NCI-H1436 (cell line): ENCODE results near the gene CAMK2D.
A peak's percentile ranks its signal among the peaks of the same experiment; 100 is the strongest.

ENCODE experiments used
- DNase-seq: peaks from one replicate; lab custom pipeline; 2025; lab: John Stamatoyannopoulos, UW

Gene CAMK2D

DNA sequence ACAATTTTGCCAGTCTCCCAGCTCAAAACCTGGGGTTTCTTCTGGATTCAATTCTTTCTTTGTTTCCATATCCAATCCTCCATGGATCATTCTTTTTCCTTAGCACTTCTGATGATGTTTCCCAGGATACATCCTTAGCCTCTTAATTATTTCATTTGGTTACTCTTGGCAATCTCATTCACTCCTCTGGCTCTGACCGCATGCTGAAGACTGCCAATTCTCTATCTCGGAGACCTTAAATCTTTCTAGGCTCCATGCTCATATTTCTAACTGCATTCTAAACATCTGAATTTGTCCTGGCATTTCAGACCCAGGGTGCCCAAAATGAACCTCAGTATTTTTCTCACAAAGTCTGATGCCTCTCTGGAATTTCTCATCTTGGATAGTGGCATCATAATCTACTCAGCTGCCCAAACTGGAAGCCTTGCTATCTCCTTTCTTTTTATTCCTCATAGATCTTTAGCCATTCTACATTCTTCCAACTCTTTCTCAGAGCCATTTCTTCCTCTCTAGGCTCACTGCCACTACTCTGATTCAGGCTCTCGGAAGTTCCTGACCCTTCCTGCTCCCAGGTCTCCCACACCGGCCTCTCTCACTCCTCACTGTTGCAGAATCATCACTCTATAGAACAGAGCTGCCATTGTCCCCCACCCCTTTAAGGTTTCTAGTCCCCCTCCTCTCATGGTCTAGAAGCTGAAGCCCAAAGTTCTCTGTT, 290.2 kb downstream of the CAMK2D start:
- DNase-seq = no peak

DNA sequence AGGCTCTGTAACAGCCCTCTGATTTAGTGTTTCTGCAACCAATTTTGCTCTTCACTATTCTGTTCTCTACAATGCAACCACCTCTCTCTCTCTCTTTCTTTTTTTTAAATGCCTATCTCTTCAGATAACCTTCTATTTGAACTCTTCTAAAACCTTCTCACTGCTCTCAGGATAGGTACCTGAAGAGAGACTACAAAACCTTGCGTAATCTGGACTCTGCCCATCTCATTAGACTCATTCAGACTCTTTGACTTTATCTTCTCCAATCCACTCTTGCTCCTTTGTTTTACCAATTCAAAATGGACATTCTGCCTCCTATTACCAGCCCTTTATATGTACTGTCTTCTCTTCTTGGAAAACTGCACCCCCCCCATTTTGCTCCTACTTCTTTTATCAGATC, 291.6 kb downstream of the CAMK2D start:
- no peak for DNase-seq

DNA sequence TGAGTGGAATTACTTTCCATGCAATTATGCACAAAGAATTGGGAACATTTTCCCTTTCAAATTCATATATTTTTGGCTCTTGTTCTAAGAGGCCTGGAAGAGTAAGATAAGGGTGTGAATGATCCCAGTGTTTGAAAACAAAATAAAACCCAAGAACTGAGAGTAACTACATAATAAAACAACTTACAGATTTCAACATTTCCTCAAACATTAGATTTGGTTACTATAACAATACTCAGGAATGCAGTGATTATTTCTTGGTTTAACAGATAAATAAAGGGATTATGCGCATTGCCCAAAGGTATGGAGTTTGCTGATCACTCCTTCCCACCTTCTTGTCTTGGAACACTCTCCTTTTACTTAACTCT, 292.5 kb downstream of the CAMK2D start:
- DNase-seq = no peak

DNA sequence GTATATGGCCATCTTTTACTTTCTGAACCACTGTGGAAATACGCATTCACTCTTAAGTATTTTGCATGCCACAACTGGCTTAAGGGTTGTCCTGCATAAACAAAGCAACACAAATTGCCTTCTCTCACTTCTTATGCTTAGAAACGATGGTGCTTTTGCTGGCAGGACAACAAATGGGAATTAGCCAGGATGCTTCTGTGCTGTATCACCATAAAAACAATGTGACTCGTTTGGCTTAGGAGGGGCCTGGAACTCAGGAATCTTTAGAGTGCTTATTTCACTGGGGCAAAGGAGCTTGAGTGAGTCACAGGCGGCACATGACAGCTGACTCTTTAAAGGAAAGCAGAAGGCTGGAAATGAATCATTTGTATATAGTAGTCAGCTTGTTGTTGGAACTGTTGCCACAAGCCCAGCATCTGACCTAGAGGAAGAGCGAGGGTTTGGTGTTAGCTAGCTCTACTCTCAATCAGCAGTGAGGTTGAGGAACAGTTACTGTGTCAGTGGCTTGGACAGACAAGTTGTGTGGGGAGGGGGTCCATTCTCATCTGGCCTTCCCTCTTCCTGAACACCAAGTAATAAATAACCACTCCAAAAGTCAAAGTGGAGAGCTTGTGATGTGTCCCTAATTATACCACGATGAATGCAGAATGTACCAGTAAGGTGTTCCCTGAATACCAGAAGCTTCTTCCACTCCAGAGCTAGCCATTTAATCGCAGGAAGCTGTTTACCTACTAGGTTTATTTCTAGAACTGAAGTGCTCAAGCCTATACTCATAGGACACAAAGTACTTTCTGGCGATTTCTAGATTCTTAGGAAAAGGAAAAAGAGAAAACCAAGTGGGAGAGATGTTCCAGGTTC, 293.1 kb downstream of the CAMK2D start:
- no peak for DNase-seq

DNA sequence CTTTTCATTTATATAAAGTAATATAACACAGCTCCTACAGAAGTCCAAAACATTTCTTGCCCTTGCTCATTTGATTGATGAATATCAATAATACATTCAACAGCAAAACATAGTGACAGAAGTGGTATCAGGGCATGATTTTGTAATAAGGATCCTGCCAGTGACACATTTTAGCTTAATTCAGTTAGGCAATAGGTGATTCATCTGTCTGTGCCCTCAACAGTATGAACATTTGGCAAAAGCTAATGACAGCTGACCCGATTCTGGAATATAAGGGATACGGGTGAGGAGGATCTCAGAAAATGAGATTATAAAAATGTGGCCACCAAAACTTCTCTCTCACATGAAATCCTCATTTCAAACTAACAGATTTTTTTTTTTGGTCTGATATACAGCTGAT, 294.0 kb downstream of the CAMK2D start:
- DNase-seq = no peak

DNA sequence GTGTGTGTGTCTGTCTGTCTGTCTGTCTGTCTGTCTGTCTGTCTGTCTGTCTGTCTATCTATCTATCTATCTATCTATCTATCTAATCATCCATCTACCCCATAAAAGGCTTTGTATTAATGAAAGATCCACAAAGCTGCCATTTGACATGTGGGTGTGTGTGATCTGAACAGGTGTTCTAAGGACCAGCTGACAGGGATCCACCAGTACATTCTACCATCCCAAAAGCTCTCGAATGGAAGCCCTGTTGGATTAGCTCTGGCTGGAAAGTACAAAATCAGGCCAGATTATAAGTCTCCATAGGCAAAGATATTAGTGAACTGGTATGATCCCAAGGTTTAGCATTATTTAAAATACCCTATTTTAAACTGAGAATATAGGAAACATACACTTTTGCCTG, 299.3 kb downstream of the CAMK2D start:
- DNase-seq = no peak

DNA sequence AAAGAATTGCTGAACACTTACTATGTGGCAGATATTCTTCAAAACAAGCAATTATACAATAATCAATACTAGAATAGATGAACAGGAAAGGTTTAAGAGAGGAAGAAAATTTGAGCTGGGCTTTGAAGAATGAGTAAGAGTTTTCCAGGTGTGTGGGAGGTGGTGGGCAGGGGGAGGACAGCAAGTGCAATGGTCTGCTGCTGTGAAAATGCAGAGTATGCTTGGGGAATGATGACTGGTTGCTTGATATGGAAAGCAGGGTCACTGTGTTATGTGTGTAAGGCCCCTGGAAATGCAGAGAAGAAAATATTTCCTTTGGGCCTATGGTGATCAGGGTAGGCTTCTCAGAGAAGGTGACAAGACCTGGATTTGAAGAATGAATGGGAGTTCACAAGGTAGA, 300.3 kb downstream of the CAMK2D start:
- no peak for DNase-seq

DNA sequence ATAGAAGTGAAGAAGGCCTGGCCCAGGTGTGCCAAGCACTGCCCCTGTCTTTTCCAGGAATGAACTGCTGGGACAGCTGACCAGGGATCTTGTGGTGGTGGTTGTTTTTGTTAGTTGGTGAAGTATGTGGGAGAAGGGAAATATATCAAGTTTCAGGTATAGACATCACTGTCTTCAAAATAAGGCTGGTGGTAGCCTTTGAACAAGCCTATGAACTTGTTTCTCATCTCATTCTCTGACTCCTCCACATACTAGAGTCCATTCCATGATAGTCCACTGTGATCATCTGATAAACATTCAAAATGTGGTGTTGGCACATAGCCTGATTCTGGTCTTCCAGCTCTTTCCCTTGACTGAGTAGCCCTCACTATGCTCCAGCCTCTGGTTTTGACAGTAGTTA, 303.7 kb downstream of the CAMK2D start:
- DNase-seq = no peak

DNA sequence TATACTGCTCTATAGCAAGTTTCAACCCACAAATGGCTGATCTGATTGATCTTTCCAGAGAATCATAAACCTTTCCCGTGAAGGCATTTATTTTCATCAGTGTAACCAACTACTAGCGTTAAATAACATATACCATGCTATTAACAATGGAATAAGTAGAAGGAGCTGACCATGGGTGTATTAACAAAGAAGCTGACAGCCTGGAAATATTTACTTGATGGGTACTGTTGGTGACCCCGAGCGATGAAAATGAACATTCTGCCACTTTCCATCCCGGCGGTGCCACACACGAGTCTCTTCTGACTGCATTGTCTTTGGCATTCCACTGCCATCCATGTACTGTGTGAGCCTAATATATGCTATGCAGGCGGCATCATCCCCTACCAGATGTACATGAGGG, 304.4 kb downstream of the CAMK2D start:
- DNase-seq = no peak

DNA sequence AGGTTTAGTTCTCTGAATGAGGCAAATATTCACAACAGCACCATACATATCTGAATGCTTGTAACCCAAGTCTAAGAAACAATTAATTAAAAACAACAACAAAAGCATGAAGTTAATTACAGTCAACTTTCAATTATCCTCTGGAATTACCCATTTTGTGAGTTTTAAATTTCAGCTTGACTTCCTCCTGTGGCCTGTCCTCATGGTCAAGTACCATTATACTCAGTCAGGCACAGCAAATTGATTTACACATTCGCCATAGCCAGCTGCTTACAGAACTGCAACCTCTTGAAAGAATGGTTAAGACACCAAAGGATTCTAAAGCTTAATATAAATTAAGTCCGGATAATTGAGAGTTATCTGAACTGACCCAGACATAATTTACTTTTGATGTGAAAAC, 306.5 kb downstream of the CAMK2D start:
- peak; percentile 29 for DNase-seq

DNA sequence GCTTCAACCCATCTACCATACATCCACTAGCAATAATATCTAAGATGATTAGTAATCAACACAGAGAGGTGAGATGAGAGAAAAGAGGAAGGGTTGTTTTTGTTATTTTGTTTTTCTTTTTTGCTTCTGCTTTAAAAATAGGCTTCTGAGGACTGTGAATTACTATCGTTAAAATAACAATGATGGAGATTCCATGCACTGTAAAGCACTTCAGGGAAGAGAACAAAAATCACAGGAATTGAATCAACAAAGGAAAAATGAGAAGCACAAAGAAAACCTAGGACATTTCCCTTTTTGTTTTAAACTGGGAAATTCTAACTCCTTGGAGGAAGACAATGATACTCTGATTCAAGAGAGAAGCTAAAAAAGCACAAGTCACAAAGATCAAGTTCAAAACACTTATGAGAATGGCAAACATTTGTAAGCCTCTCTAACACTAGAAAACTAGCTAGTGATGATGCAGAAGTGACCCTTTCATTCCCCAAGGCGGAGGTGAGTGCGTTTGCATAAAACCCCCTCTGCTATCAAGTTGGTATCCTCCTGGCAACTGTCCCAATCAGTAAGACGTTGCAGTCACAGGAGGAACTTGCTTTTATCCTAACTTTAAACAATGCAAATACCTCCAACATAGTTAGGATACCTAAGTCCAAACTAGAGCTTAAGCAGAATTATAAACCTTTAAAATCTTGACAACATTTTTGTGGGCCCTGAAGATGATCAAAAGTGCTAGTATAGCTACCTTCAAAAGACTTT, 308.5 kb downstream of the CAMK2D start:
- peak; percentile 66 for DNase-seq

DNA sequence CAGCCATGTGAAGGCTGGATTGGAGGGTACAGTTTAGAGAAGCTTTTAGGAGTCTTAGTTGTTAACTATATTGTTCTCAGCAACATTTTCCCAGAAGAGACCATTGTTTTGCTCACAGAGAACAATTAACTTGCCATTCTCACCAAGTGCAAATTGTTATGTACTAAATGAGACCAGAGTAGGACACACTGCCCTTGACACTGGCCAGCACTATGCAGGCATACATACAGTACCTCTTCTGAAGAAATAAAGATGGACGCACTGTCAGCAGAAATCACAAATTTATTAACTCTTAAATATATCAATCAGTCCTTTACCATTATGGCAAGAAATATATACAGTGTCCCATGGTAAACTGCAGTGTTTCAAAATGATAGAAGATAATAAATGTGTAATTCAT, 309.4 kb downstream of the CAMK2D start:
- no peak for DNase-seq

DNA sequence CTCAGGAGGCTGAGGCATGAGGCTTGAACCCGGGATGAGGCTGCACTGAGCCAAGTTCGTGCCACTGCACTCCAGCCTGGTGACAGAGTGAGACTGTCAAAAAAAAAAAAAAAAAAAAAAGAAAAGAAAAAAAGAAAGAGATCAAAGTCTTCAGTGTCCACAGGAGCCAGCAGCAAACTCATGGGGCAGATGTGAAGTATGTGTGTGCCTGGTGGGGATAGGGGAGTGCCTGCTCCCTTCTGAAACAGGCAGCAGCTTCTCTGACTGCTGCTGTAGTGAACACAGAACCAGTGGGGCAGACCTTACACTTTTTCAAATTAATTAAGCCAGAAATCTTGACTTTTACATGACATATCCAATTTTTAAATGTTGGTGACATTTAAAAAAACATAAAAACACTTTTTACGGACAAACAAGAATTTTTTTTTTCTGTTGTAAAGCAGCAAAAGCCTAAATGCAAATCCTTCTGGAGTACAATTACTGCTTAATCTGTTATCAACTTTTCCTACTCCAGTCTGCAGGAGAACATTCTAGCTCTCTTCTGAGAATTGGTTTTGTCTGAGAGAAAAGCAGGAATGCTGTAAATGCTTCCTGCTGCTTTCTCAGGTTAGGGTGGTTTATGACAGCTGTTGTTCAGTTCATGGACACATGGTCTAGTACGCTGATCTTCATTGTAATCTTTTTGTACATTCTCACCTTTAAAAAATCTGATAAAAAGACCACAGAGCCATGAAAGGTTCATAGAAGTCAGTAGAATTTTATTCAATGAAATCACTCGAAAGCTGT, 311.1 kb downstream of the CAMK2D start:
- no peak for DNase-seq

DNA sequence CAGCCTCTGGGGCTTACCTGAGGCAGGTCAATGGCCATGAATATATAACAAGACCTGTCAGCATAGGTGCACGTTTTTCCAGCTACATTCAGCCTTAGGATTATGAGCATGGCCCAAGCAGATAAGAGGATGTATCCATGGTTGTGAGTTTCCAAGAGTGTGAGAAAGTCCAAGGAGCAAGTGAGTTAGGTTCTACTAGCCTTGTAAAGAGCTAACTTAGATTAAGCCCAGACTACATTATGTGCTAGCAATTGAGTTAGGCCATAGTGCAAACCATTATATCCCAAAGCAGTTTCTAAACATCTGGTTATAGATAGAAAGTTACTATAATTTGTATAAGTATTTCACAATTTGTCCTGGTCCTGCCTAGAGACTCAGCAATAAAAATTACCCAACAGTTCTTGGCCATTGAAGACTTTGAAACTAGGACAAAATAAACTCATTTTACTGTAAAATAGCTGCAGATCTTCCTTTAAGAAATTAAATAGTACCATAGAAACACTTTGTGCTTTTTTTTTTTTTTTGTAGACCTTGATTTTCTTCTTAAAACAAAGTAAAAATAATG, 312.0 kb downstream of the CAMK2D start:
- no peak for DNase-seq

DNA sequence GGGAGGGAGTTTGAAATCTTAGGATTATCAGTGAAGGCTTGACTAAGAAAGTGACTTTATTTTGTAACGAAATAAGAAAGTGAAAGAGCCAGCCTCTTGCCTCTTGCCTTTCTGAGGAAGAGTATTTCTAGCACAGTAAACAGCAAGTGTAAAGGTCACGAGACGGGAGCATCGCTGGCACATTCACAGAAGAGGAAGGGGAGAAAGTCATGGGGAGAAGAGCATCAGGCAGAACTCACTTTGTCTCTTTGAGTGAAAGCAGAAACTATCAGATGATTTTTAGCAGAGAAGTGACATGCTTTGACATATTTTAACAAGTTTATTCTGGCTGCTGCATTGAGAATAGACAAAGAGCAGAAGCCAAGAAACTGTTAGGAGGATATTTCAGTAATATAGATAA, 313.8 kb downstream of the CAMK2D start:
- DNase-seq = no peak

DNA sequence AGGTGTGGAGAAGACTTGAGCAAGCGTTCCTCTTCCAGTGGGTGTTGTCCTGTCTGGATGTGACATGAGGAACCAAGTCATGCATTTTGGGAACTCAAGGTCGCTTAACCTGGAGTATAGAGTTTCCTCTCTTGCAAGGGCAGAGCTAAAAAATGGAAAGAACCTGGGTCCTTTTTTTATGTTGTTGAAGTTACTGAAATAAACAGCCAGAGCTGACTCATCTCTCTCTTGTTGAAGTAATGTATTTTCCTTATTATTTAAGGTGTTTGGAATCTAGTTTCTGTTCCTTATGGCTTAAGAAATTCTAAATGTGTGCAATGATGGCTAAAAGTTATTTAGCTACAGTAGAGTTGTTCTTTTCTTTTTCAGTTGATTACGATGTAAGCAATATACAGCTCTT, 314.5 kb downstream of the CAMK2D start:
- no peak for DNase-seq

DNA sequence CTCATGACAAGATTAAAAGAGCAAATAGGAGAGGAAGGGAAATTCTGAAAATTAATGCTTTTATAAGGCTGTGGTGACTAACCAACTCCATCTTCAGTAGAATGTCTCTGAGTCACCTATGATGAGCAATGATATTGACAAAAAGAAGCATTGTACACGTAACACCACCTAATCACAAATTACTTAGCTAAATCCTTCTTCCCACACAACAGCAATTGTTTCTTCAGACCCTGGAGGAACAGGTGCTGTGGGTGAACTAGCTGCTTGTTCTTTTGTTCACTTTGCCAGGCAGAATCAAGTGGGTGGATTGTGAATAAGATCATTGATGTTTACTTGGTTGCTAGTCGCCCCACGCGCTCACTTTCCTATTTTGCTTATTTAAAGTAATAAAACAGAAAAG, 315.5 kb downstream of the CAMK2D start:
- peak; percentile 59 for DNase-seq

DNA sequence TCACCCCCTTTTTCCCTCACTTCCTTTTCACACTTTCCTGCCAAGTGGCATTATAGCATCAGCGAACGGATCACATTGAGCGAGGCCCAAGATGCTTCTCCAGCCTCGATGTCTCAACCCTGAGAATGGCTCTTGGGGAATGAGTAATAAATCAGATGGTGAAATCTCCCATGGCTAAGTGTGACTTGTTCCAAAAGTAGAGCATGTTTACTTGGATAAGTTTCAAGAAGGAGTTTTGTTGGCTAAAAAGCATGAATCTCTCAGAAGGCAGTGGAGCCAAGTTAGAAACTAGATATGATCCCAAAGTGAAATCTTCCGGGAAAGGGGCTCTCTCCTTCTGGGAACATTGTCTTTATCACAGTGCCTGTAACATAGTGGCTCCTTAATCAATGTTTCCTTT, 316.3 kb downstream of the CAMK2D start:
- DNase-seq = no peak

DNA sequence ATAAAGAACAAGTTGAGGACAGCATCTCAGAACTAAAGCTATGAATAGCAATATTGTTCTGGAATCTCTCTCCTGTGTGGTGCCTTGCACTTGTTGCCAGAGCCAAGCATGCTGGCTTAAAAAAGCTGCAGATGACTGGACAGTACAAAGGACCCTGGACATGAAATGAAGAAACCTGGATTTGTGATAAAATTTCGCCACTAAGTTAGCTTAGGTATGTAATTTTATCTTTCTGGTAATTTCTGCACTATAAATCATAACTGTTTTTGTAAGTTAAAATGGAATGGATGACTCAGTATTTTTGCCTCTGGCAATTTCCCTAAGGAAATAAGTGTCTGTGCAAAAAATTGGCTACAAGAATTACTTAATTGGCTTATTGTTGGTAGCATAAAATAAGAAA, 317.2 kb downstream of the CAMK2D start:
- DNase-seq = no peak

DNA sequence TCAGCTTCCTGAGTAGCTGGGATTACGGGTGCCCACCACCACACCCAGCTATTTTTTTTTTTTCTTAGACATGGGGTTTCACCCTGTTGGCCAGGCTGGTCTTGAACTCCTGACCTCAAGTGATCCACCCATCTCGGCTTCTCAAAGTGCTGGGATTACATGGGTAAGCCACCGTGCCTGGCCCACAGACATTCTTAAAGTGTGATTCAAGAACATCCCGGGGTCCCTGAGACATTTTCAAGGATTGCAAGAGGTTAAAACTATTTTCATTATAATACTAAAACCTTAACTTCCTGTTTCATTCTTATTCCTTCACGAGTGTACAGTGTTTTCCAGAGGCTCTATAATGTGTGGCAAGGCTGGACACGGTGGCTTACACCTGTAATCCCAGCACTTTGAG, 318.7 kb downstream of the CAMK2D start:
- DNase-seq = no peak

DNA sequence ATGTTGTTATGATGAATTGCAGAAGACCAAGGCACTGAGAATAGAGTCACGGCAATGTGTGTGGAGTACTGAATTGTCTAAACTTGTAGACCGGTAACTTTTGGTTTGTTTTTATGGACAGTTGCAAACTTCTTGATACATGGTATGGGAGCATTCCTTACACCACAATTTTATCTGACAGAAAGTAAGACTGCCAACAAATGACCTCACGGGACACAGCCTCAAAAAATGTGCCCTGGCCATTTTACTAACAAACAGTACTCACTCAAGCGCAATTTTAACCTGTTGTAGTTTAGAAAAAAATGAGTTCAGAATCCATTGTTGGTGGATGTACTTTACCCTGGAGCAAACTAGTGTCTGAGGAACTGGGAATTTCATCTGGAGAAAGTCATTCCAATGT, 321.2 kb downstream of the CAMK2D start:
- no peak for DNase-seq

DNA sequence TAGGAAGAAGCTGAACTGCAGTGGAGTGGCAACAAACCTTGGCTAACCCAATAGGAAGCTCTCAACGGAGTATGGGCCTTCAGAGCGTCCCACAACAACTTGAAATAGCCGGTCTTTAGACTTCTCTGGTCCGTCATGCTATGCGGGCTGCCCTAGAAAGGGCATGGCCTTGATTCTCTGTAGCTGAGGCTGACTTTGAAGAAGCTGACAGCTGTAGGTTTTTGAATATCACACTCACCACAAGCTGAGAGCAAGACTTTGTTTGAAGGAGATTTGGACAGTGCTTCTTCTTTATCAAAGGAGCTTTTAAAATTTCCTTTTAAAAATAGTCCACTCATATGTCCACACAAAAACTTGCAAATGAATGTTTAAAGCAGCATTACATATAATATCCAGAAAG, 322.9 kb downstream of the CAMK2D start:
- DNase-seq = no peak
